ENCODE measurements around the gene THUMPD3. TPM values are rescaled to one million over a fixed set of nuclear protein-coding genes. Genes with fewer than 3 reads are reported as not detected.

THUMPD3 gene
- total and polyA plus RNA-seq, 11 donors = 25.3 to 65.5 (median 51.5) TPM

GRCh38 chr3:9399337-9399703 lies 36.5 kb downstream of the THUMPD3 start:
- intact Hi-C loops (cut with DNase I) = loop anchor here in 5 of 10 donors (2.0 to 5.0 kb wide), 2 partner anchors 23 to 37 kb away; partner anchors contain the start of gene THUMPD3 (in 4 of the 5)
- TF ChIP-seq, protein P1, sequence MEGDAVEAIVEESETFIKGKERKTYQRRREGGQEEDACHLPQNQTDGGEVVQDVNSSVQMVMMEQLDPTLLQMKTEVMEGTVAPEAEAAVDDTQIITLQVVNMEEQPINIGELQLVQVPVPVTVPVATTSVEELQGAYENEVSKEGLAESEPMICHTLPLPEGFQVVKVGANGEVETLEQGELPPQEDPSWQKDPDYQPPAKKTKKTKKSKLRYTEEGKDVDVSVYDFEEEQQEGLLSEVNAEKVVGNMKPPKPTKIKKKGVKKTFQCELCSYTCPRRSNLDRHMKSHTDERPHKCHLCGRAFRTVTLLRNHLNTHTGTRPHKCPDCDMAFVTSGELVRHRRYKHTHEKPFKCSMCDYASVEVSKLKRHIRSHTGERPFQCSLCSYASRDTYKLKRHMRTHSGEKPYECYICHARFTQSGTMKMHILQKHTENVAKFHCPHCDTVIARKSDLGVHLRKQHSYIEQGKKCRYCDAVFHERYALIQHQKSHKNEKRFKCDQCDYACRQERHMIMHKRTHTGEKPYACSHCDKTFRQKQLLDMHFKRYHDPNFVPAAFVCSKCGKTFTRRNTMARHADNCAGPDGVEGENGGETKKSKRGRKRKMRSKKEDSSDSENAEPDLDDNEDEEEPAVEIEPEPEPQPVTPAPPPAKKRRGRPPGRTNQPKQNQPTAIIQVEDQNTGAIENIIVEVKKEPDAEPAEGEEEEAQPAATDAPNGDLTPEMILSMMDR (IDR thresholded peaks at IDR 0.05) = no peak
- TF ChIP-seq POLR2A (IDR thresholded peaks at IDR 0.05) = no peak
- Histone ChIP-seq H3K27ac (peak overlapping the region in 11 of 12 donors; percentile 95 to 99 (median 99)), H3K36me3 (peaks cover 0 to 12% (median 6%) of the 10 kb centered on the region in 9 donors), H3K9me3 (no peaks in the 10 kb centered on the region), H3K27me3 (no peaks in the 10 kb centered on the region), H3K4me1 (peaks cover 26 to 76% (median 69%) of the 10 kb centered on the region in 12 donors), H3K4me3 (peak overlapping the region; percentile 70 to 98 (median 89))
- WGBS, 4 donors = 1 to 4% (median 1%) methylated on average over 2 of the region's 2 CpGs
- ATAC-seq = no peak
- DNase-seq = no peak

- peak overlapping the region in 11 of 12 donors; percentile 95 to 99 (median 99) for H3K27ac ChIP-seq
- TF ChIP-seq, protein P1 (IDR thresholded peaks at IDR 0.05) = peak in 5 of 12 donors; percentile 12 to 49 (median 30)
- no peak for TF ChIP-seq POLR2A (IDR thresholded peaks at IDR 0.05)
- peaks cover 26 to 76% (median 69%) of the 10 kb centered on the region in 12 donors for H3K4me1 ChIP-seq
- intact Hi-C loops (cut with DNase I) = loop anchor here in 6 of 10 donors (2.0 to 5.0 kb wide), 2 partner anchors 23 to 37 kb away; partner anchors contain the start of gene THUMPD3 (in 4 of the 6)
- H3K9me3 ChIP-seq = no peaks in the 10 kb centered on the region
- ATAC-seq (peak; percentile 19 to 35 (median 28)), DNase-seq (peak; percentile 74 to 93 (median 82))
- no peaks in the 10 kb centered on the region for H3K27me3 ChIP-seq
- H3K4me3 ChIP-seq = peak overlapping the region in 11 of 12 donors; percentile 78 to 98 (median 90)
- WGBS, 4 donors = 0 to 2% (median 1%) methylated on average over 3 of the region's 3 CpGs
- H3K36me3 ChIP-seq = peaks cover 0 to 8% (median 5%) of the 10 kb centered on the region in 9 donors
Measured at GRCh38 chr3:9399746-9400145, 36.9 kb downstream of the THUMPD3 start.

- DNase-seq (no peak), ATAC-seq (no peak)
- WGBS, 4 donors = 15 to 34% (median 26%) methylated on average over 3 of the region's 3 CpGs
- Histone ChIP-seq H3K27ac (peak overlapping the region in 9 of 12 donors; percentile 97 to 99 (median 99)), H3K27me3 (no peaks in the 10 kb centered on the region), H3K36me3 (no peaks in the 10 kb centered on the region), H3K4me1 (peaks cover 27 to 76% (median 69%) of the 10 kb centered on the region in 12 donors), H3K9me3 (no peaks in the 10 kb centered on the region), H3K4me3 (peak overlapping the region in 4 of 12 donors; percentile 5 to 94 (median 89))
- TF ChIP-seq, protein P1 (IDR thresholded peaks at IDR 0.05) = no peak
- TF ChIP-seq POLR2A (IDR thresholded peaks at IDR 0.05) = no peak
- intact Hi-C loops (cut with DNase I) = loop anchor here in 1 of 10 donors (2.0 kb wide), 1 partner anchor 22 kb away; no protein-coding TSS in a partner anchor
Measured at GRCh38 chr3:9400616-9401015, 37.8 kb downstream of the THUMPD3 start.

DNA sequence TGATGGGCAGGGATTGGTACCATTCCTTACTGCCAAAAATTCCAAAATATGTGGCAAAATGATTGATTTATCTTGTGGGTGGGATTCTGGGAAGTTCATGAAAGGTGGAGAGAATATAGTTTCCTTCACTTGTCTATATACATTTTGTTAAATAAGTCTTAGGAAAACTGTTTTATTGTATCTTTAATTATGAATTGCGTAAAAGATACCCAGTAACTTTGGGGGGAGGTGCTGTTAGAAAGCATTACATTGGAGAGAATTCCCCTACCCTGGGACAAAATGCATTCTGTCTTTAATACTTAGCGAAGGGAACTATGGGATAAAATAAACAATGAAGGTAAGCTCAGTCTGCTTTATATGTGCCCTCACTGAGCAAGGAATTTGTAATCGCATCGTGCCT lies 39.1 kb downstream of the THUMPD3 start:
- H3K27ac ChIP-seq = peak overlapping the region in 7 of 12 donors; percentile 3 to 99 (median 36)
- TF ChIP-seq, protein P1 (IDR thresholded peaks at IDR 0.05) = no peak
- no peak for TF ChIP-seq POLR2A (IDR thresholded peaks at IDR 0.05)
- peak overlapping the region in 4 of 12 donors; percentile 3 to 10 (median 6) for H3K4me3 ChIP-seq
- no peaks in the 10 kb centered on the region for H3K36me3 ChIP-seq
- H3K9me3 ChIP-seq = no peaks in the 10 kb centered on the region
- 44 to 49% (median 46%) methylated on average over 4 of the region's 4 CpGs for WGBS, 4 donors
- intact Hi-C loops (cut with DNase I) = loop anchor here in 1 of 10 donors (2.0 kb wide), 1 partner anchor 21 kb away; no protein-coding TSS in a partner anchor
- no peaks in the 10 kb centered on the region for H3K27me3 ChIP-seq
- peaks cover 24 to 83% (median 75%) of the 10 kb centered on the region in 12 donors for H3K4me1 ChIP-seq
- ATAC-seq (no peak), DNase-seq (no peak)
